ENCODE data around the gene SPAG16.

Gene SPAG16

DNA sequence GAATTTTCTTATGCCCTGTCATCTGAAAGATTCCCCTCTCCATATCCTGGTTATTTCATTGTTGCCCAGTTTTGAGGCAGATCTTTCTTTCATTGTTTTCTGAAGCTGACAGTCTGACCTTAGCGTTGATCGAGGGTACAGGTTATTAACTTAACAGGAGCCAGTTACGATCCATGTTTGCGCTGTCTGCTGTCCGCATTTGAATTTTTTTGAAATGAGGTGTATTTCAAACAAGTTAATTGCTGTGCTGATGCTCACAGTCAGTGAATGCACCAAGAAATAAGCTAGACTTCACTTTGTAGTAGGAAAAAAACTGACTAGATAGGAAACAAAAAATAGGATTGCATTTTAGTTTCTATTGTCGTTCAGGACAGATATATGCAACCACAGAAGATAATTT is 34.8 kb upstream of the SPAG16 start:
- Histone ChIP-seq H3K36me3 (replicated peaks; ENCODE audit: low read depth, low read length) (no peaks in the 10 kb centered on the region), H2AFZ (ENCODE audit: low read depth, low read length) (no peak overlapping the region), H3K4me3 (ENCODE audit: low read length) (no peak overlapping the region), H3K9me3 (ENCODE audit: insufficient read depth, low read length) (no peaks in the 10 kb centered on the region), H3K9ac (ENCODE audit: low read length) (no peak overlapping the region), H3K27me3 (ENCODE audit: low read depth, low read length) (no peaks in the 10 kb centered on the region), H3K4me2 (ENCODE audit: low read length) (no peak overlapping the region), H4K20me1 (ENCODE audit: insufficient read depth, low read length) (no peaks in the 10 kb centered on the region), H3K4me1 (ENCODE audit: low read length) (0 out of 2 replicates have a peak, but pooled peaks cover 3% of the 10 kb centered on the region), H3K27ac (ENCODE audit: low read length) (no peak overlapping the region), H3K79me2 (ENCODE audit: low read length) (no peaks in the 10 kb centered on the region)
- TF ChIP-seq, protein P1, sequence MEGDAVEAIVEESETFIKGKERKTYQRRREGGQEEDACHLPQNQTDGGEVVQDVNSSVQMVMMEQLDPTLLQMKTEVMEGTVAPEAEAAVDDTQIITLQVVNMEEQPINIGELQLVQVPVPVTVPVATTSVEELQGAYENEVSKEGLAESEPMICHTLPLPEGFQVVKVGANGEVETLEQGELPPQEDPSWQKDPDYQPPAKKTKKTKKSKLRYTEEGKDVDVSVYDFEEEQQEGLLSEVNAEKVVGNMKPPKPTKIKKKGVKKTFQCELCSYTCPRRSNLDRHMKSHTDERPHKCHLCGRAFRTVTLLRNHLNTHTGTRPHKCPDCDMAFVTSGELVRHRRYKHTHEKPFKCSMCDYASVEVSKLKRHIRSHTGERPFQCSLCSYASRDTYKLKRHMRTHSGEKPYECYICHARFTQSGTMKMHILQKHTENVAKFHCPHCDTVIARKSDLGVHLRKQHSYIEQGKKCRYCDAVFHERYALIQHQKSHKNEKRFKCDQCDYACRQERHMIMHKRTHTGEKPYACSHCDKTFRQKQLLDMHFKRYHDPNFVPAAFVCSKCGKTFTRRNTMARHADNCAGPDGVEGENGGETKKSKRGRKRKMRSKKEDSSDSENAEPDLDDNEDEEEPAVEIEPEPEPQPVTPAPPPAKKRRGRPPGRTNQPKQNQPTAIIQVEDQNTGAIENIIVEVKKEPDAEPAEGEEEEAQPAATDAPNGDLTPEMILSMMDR (IDR thresholded peaks at IDR 0.05; ENCODE audit: low read depth, low read length), result no peak
- TF ChIP-seq EZH2phosphoT487 (IDR thresholded peaks at IDR 0.05; ENCODE audit: low read depth), result no peak

DNA sequence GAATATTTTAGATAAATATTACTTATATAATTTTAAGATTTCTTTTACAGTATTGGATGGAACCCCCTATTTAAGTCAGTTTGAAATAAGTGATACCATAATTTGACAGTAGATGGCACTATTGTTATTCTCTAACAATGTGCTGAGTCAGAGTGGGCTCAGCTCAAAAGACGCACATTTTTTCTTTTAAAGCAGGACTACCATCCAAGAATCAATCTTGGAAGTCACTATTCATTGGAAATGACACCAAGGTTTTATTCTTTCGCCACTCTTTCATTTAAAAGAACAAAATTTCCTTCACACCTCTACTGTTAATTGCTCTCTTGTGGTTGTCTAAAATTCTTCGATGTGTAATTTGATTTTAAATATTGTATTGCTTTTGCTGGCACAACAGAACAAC is 32.6 kb upstream of the SPAG16 start:
- H3K79me2 ChIP-seq (ENCODE audit: low read length), result no peaks in the 10 kb centered on the region
- no peak overlapping the region for H2AFZ ChIP-seq (ENCODE audit: low read depth, low read length)
- 0 out of 2 replicates have a peak, but pooled peaks cover 3% of the 10 kb centered on the region for H3K4me1 ChIP-seq (ENCODE audit: low read length)
- no peaks in the 10 kb centered on the region for H4K20me1 ChIP-seq (ENCODE audit: insufficient read depth, low read length)
- no peaks in the 10 kb centered on the region for H3K27me3 ChIP-seq (ENCODE audit: low read depth, low read length)
- H3K9me3 ChIP-seq (ENCODE audit: insufficient read depth, low read length), result no peaks in the 10 kb centered on the region
- no peak overlapping the region for H3K9ac ChIP-seq (ENCODE audit: low read length)
- no peak for TF ChIP-seq EZH2phosphoT487 (IDR thresholded peaks at IDR 0.05; ENCODE audit: low read depth)
- TF ChIP-seq, protein P1 (IDR thresholded peaks at IDR 0.05; ENCODE audit: low read depth, low read length), result peak; percentile 57
- peak overlapping the region; percentile 12; the same call in 1 of the 2 replicates for H3K4me2 ChIP-seq (ENCODE audit: low read length)
- no peak overlapping the region for H3K4me3 ChIP-seq (ENCODE audit: low read length)
- no peaks in the 10 kb centered on the region for H3K36me3 ChIP-seq (replicated peaks; ENCODE audit: low read depth, low read length)
- no peak overlapping the region for H3K27ac ChIP-seq (ENCODE audit: low read length)

DNA sequence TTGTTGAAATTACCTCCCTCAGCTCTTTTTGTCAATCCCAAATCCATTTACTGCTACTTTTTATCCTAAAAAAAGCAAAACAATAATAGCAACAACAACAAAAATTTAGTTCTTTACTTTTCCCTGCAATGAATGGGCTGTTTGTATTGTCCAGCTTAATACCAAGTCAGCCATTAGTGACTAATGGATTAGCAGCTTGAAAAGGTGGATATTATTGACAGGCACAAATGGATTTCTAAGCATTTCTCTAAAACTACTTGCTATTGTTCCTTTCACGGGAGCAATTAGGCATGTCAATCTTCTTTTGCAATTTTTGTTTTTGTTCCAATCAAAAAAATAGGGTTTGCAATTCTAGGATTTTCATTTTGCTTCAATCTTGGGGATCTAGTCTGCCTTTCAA is 32.1 kb upstream of the SPAG16 start:
- Histone ChIP-seq H3K36me3 (replicated peaks; ENCODE audit: low read depth, low read length) (no peaks in the 10 kb centered on the region), H3K9ac (ENCODE audit: low read length) (no peak overlapping the region), H3K4me1 (ENCODE audit: low read length) (0 out of 2 replicates have a peak, but pooled peaks cover 3% of the 10 kb centered on the region), H2AFZ (ENCODE audit: low read depth, low read length) (no peak overlapping the region), H3K27me3 (ENCODE audit: low read depth, low read length) (no peaks in the 10 kb centered on the region), H3K27ac (ENCODE audit: low read length) (no peak overlapping the region), H3K4me3 (ENCODE audit: low read length) (no peak overlapping the region), H3K9me3 (ENCODE audit: insufficient read depth, low read length) (no peaks in the 10 kb centered on the region), H3K79me2 (ENCODE audit: low read length) (no peaks in the 10 kb centered on the region), H3K4me2 (ENCODE audit: low read length) (no peak overlapping the region), H4K20me1 (ENCODE audit: insufficient read depth, low read length) (no peaks in the 10 kb centered on the region)
- no peak for TF ChIP-seq EZH2phosphoT487 (IDR thresholded peaks at IDR 0.05; ENCODE audit: low read depth)
- TF ChIP-seq, protein P1 (IDR thresholded peaks at IDR 0.05; ENCODE audit: low read depth, low read length), result no peak

DNA sequence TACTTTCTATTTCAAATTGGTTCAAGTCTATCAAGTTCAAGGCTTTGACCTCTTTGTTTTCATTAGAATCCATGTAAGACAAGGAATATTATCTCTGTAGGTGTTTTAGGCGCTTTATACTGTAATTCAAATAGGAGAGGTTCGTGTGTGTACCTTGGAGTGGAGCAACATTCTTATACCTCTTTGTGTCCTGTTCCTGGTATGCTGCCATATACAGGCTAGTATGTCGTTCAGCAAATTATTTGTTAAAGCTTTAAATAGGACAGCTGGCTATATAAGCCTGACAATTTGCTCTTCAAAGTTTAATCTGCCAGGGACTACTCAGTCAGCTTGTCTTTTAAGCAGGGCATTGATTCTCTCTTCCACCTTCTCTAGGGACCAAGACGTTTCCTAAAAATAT is 31.1 kb upstream of the SPAG16 start:
- H3K36me3 ChIP-seq (replicated peaks; ENCODE audit: low read depth, low read length), result no peaks in the 10 kb centered on the region
- H3K4me1 ChIP-seq (ENCODE audit: low read length), result 0 out of 2 replicates have a peak, but pooled peaks cover 3% of the 10 kb centered on the region
- H3K27ac ChIP-seq (ENCODE audit: low read length), result no peak overlapping the region
- H3K27me3 ChIP-seq (ENCODE audit: low read depth, low read length), result no peaks in the 10 kb centered on the region
- TF ChIP-seq EZH2phosphoT487 (IDR thresholded peaks at IDR 0.05; ENCODE audit: low read depth), result no peak
- TF ChIP-seq, protein P1 (IDR thresholded peaks at IDR 0.05; ENCODE audit: low read depth, low read length), result no peak
- H3K4me2 ChIP-seq (ENCODE audit: low read length), result 0 out of 2 replicates have a peak overlapping the region, but pooled peaks have one; percentile 2
- peak overlapping the region; percentile 46; the same call in 1 of the 2 replicates for H2AFZ ChIP-seq (ENCODE audit: low read depth, low read length)
- no peaks in the 10 kb centered on the region for H4K20me1 ChIP-seq (ENCODE audit: insufficient read depth, low read length)
- no peak overlapping the region for H3K4me3 ChIP-seq (ENCODE audit: low read length)
- H3K9ac ChIP-seq (ENCODE audit: low read length), result no peak overlapping the region
- H3K9me3 ChIP-seq (ENCODE audit: insufficient read depth, low read length), result no peaks in the 10 kb centered on the region
- no peaks in the 10 kb centered on the region for H3K79me2 ChIP-seq (ENCODE audit: low read length)
